Activated T-helper 2 cell treated with anti-CD3 and anti-CD28 coated beads, Interferon-gamma antibody, Interleukin-2, Interleukin-4, amounts not matched to agents 10 μg/mL and 5 μg/mL and 100 μg/mL, durations not matched to agents 14 hours and 24 hours and 36 hours (primary cell): ENCODE measurements around the gene RGS12. TPM values are rescaled to one million over a fixed set of nuclear protein-coding genes. Genes with fewer than 3 reads are reported as not detected.

Source experiments
- DNase-seq: peaks from one replicate; pipeline ENCODE4 v3.0.0; 2021; ENCODE audit warnings: low spot score
- H3K27ac Mint-ChIP-seq: one replicate; pipeline ENCODE4 v1.8.0; 2021; ENCODE audit warnings: mixed read lengths
- H3K27me3 Mint-ChIP-seq: one replicate; pipeline ENCODE4 v1.8.0; 2021; ENCODE audit warnings: low read depth, mixed read lengths
- H3K36me3 Mint-ChIP-seq: one replicate; pipeline ENCODE4 v1.8.0; 2021; ENCODE audit warnings: low read depth, mixed read lengths
- H3K4me1 Mint-ChIP-seq: one replicate; pipeline ENCODE4 v1.8.0; 2021; ENCODE audit warnings: low read depth, mixed read lengths
- H3K4me3 Mint-ChIP-seq: one replicate; pipeline ENCODE4 v1.8.0; 2021; ENCODE audit warnings: low read depth, mild to moderate bottlenecking, moderate library complexity, mixed read lengths
- H3K9me3 Mint-ChIP-seq: one replicate; pipeline ENCODE4 v1.8.0; 2021; ENCODE audit warnings: mixed read lengths
- intact Hi-C: fragments of 100-400 bp; cut with micrococcal nuclease; formaldehyde crosslinking; loops from one replicate; pipeline ENCODE4 v1.15.1; 2023
- total RNA-seq: library from RNA; stranded (reverse); gene quantifications from 2 replicates; pipeline ENCODE4 v1.2.3, GENCODE V29; 2022

RGS12 gene
- total RNA-seq, 1 donor from 2014 or later = 7.0 TPM

GRCh38 chr4:3291411-3291968 is 1.3 kb upstream of the RGS12 start:
- Mint-ChIP-seq H3K27ac (no peak overlapping the region), H3K36me3 (no peaks in the 10 kb centered on the region), H3K27me3 (peaks cover 34% of the 10 kb centered on the region), H3K4me1 (peaks cover 10% of the 10 kb centered on the region), H3K9me3 (no peaks in the 10 kb centered on the region), H3K4me3 (peak overlapping the region; percentile 88)
- DNase-seq = no peak
- intact Hi-C loops = loop anchor here (5.0 to 10.0 kb wide), 3 partner anchors 89 to 1029 kb away; partner anchors contain the start of genes CFAP99, MXD4 and ZFYVE28

- peak overlapping the region; percentile 46 for H3K27ac Mint-ChIP-seq
- DNase-seq = no peak
- H3K9me3 Mint-ChIP-seq = no peaks in the 10 kb centered on the region
- H3K27me3 Mint-ChIP-seq = peaks cover 33% of the 10 kb centered on the region
- H3K4me1 Mint-ChIP-seq = peaks cover 10% of the 10 kb centered on the region
- intact Hi-C loops = loop anchor here (1.0 to 10.0 kb wide), 4 partner anchors 90 to 1030 kb away; partner anchors contain the start of genes CFAP99, HTT, HTT-AS and MXD4
- no peaks in the 10 kb centered on the region for H3K36me3 Mint-ChIP-seq
- peak overlapping the region; percentile 88 for H3K4me3 Mint-ChIP-seq
Observed at GRCh38 chr4:3291969-3292570, 751 bp upstream of the RGS12 start.

GRCh38 chr4:3293401-3294391 is 875 bp downstream of the RGS12 start:
- H3K27me3 Mint-ChIP-seq = peaks cover 45% of the 10 kb centered on the region
- H3K36me3 Mint-ChIP-seq = no peaks in the 10 kb centered on the region
- H3K4me3 Mint-ChIP-seq = peak overlapping the region; percentile 72
- H3K4me1 Mint-ChIP-seq = peaks cover 10% of the 10 kb centered on the region
- H3K27ac Mint-ChIP-seq = no peak overlapping the region
- H3K9me3 Mint-ChIP-seq = no peaks in the 10 kb centered on the region
- DNase-seq = no peak
- intact Hi-C loops = loop anchor here (5.0 to 10.0 kb wide), 3 partner anchors 91 to 1031 kb away; partner anchors contain the start of genes CFAP99, MXD4 and ZFYVE28

GRCh38 chr4:3294401-3295241 is 1.8 kb downstream of the RGS12 start:
- Mint-ChIP-seq H3K27ac (no peak overlapping the region), H3K4me3 (peak overlapping the region; percentile 22), H3K27me3 (peaks cover 51% of the 10 kb centered on the region), H3K9me3 (no peaks in the 10 kb centered on the region), H3K4me1 (peaks cover 12% of the 10 kb centered on the region), H3K36me3 (no peaks in the 10 kb centered on the region)
- no peak for DNase-seq
- intact Hi-C loops = loop anchor here (5.0 to 10.0 kb wide), 3 partner anchors 92 to 1032 kb away; partner anchors contain the start of genes CFAP99, MXD4 and ZFYVE28

GRCh38 chr4:3295837-3296624 is 3.2 kb downstream of the RGS12 start:
- Mint-ChIP-seq H3K9me3 (no peaks in the 10 kb centered on the region), H3K27me3 (peaks cover 37% of the 10 kb centered on the region), H3K27ac (no peak overlapping the region), H3K4me3 (no peak overlapping the region), H3K4me1 (peaks cover 12% of the 10 kb centered on the region), H3K36me3 (no peaks in the 10 kb centered on the region)
- DNase-seq = no peak
- intact Hi-C loops = loop anchor here (10.0 kb wide), 1 partner anchor 881 kb away; the partner anchor contains the start of genes CFAP99 and ZFYVE28

GRCh38 chr4:3296651-3297050 is 3.8 kb downstream of the RGS12 start:
- Mint-ChIP-seq H3K27me3 (peaks cover 32% of the 10 kb centered on the region), H3K4me1 (peaks cover 14% of the 10 kb centered on the region), H3K27ac (no peak overlapping the region), H3K9me3 (no peaks in the 10 kb centered on the region), H3K36me3 (no peaks in the 10 kb centered on the region), H3K4me3 (no peak overlapping the region)
- intact Hi-C loops = loop anchor here (10.0 kb wide), 1 partner anchor 882 kb away; the partner anchor contains the start of genes CFAP99 and ZFYVE28
- no peak for DNase-seq

GRCh38 chr4:3297066-3297859 is 4.4 kb downstream of the RGS12 start:
- Mint-ChIP-seq H3K27ac (no peak overlapping the region), H3K9me3 (no peaks in the 10 kb centered on the region), H3K4me1 (peaks cover 15% of the 10 kb centered on the region), H3K4me3 (no peak overlapping the region), H3K27me3 (peaks cover 29% of the 10 kb centered on the region), H3K36me3 (no peaks in the 10 kb centered on the region)
- no peak for DNase-seq
- intact Hi-C loops = loop anchor here (10.0 kb wide), 1 partner anchor 882 kb away; the partner anchor contains the start of genes CFAP99 and ZFYVE28

- H3K36me3 Mint-ChIP-seq = no peaks in the 10 kb centered on the region
- no peak for DNase-seq
- no peak overlapping the region for H3K27ac Mint-ChIP-seq
- intact Hi-C loops = loop anchor here (10.0 kb wide), 1 partner anchor 885 kb away; the partner anchor contains the start of genes CFAP99 and ZFYVE28
- H3K4me3 Mint-ChIP-seq = no peak overlapping the region
- H3K27me3 Mint-ChIP-seq = peaks cover 35% of the 10 kb centered on the region
- H3K4me1 Mint-ChIP-seq = peaks cover 26% of the 10 kb centered on the region
- no peaks in the 10 kb centered on the region for H3K9me3 Mint-ChIP-seq
Observed at GRCh38 chr4:3299122-3299975, 6.5 kb downstream of the RGS12 start.

GRCh38 chr4:3299976-3300671 is 7.3 kb downstream of the RGS12 start:
- no peak overlapping the region for H3K4me3 Mint-ChIP-seq
- DNase-seq = no peak
- intact Hi-C loops = loop anchor here (10.0 kb wide), 1 partner anchor 885 kb away; the partner anchor contains the start of genes CFAP99 and ZFYVE28

More at GRCh38 chr4:3299976-3300671, 7.3 kb downstream of the RGS12 start:
- Mint-ChIP-seq H3K27ac (no peak overlapping the region), H3K4me1 (peaks cover 26% of the 10 kb centered on the region), H3K9me3 (no peaks in the 10 kb centered on the region), H3K36me3 (no peaks in the 10 kb centered on the region), H3K27me3 (peaks cover 33% of the 10 kb centered on the region)
